Measurements from ENCODE around the gene TUBB3. TPM values are rescaled to one million over a fixed set of nuclear protein-coding genes. Genes with fewer than 3 reads are reported as not detected.

Gene TUBB3
- total and polyA plus RNA-seq, 7 donors, result 0.46 to 35.0 (median 23.5) TPM

DNA sequence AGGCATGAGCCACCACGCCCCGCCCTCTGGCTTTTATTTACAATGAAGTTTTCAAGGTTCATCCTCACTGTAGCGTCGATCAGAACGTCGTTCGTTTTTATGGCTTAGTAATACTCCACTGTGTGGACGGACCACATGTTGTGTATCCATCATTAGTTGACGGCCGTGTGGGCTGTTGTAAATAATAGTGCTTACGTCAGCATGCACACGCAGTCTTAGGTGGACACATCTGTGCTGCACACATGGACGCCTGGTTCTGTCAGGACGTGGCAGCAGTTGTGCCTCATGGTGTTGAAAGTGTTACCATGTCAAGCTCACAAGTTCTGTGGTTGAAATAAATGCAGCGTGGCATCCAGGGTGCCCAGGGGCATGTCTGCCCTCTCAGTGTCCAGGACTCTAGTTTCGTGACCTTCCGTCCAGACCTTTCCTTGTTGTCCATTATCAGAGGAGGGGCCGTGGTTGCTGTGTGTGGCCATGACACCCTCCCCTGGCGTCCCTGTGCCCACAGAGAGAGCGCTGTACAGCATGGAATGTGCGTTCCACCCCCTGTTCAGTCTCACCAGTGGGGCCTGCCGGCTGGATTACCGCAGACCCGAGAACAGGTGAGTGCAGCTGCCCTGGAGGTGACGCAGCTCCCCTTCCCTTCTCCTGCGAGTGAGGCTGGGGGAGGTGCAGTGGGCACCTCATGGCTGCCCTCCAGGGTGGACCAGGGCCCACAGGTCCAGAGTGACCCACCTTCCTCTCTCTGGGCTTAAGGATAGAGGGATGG lies 27.5 kb upstream of the TUBB3 start:
- 91 to 94% methylated on average over 26 of the region's 26 CpGs for WGBS, 2 donors
- peak in 1 of 4 donors; percentile 17 for TF ChIP-seq POLR2AphosphoS5 (IDR thresholded peaks at IDR 0.05)
- TF ChIP-seq, protein P1, sequence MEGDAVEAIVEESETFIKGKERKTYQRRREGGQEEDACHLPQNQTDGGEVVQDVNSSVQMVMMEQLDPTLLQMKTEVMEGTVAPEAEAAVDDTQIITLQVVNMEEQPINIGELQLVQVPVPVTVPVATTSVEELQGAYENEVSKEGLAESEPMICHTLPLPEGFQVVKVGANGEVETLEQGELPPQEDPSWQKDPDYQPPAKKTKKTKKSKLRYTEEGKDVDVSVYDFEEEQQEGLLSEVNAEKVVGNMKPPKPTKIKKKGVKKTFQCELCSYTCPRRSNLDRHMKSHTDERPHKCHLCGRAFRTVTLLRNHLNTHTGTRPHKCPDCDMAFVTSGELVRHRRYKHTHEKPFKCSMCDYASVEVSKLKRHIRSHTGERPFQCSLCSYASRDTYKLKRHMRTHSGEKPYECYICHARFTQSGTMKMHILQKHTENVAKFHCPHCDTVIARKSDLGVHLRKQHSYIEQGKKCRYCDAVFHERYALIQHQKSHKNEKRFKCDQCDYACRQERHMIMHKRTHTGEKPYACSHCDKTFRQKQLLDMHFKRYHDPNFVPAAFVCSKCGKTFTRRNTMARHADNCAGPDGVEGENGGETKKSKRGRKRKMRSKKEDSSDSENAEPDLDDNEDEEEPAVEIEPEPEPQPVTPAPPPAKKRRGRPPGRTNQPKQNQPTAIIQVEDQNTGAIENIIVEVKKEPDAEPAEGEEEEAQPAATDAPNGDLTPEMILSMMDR (IDR thresholded peaks at IDR 0.05), result no peak
- Histone ChIP-seq H3K36me3 (peaks cover 58 to 100% (median 89%) of the 10 kb centered on the region in 4 donors), H3K9me3 (no peaks in the 10 kb centered on the region), H3K27me3 (no peaks in the 10 kb centered on the region), H3K4me1 (peaks cover 0 to 4% (median 0%) of the 10 kb centered on the region in 4 donors), H3K4me3 (no peak overlapping the region), H3K27ac (no peak overlapping the region)
- no peak for DNase-seq
- intact Hi-C loops (cut with DNase I), result no loop called here

DNA sequence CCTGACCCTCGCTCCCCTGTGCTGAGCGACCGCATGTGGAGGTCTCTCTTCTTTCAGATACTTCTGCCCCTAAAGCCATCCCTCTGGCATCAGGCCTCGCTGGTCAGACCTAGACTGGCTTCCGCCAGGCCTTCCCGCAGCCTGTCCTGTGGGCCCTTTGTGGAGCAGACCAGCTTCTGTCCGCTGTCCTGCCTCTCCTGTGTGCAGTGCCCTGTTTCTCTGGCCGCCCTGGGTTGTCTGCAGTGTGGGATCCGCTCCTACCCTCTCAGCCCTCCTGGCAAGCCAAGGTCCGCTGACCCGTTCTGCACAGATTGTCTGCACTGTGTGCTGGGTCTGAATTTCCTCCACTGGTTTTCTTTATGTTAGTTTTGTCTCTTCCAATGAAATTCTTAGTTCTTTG lies 25.9 kb upstream of the TUBB3 start:
- 97 to 98% methylated on average over 11 of the region's 11 CpGs for WGBS, 2 donors
- TF ChIP-seq POLR2AphosphoS5 (IDR thresholded peaks at IDR 0.05) (no peak), POLR2A (IDR thresholded peaks at IDR 0.05) (no peak), EP300 (IDR thresholded peaks at IDR 0.05) (no peak)
- TF ChIP-seq, protein P1 (IDR thresholded peaks at IDR 0.05), result no peak
- Histone ChIP-seq H3K4me3 (no peak overlapping the region), H3K27me3 (no peaks in the 10 kb centered on the region), H3K27ac (no peak overlapping the region), H3K36me3 (peaks cover 54 to 91% (median 80%) of the 10 kb centered on the region in 4 donors), H3K9me3 (no peaks in the 10 kb centered on the region), H3K4me1 (no peaks in the 10 kb centered on the region)
- intact Hi-C loops (cut with DNase I), result no loop called here
- no peak for DNase-seq

DNA sequence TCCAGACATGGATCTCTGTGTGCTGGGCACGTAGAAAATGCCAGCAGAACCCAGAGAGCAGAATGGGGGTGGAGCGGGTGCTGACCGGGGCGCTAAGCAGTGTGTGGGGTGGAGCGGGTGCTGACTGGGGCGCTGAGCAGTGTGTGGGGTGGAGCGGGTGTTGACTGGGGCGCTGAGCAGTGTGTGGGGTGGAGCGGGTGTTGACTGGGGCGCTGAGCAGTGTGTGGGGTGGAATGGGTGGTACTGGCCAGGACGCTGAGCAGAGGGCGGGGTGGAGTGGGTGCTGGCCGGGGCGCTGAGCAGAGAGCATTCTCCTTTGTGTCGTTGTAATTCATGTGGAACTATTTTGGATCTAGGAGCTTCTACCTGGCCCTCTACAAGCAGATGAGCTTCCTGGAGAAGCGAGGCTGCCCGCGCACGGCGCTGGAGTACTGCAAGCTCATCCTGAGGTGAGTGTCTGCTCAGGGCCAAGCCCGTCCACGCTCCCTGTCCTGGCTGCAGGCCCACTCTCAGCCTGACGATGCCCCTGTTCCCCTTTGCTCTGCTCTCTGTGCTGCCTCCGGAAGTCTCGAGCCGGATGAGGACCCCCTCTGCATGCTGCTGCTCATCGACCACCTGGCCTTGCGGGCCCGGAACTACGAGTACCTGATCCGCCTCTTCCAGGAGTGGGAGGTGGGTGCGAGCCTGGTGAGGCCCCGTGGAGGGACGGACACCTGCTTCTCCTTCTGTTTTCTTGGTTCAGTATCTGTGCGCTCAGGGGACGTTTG lies 24.8 kb upstream of the TUBB3 start:
- H3K4me3 ChIP-seq, result no peak overlapping the region
- no peaks in the 10 kb centered on the region for H3K9me3 ChIP-seq
- H3K27ac ChIP-seq, result no peak overlapping the region
- no peaks in the 10 kb centered on the region for H3K4me1 ChIP-seq
- peak; percentile 56 for DNase-seq
- intact Hi-C loops (cut with DNase I), result no loop called here
- 95 to 97% methylated on average over 36 of the region's 36 CpGs for WGBS, 2 donors
- H3K36me3 ChIP-seq, result peaks cover 43 to 88% (median 75%) of the 10 kb centered on the region in 4 donors
- H3K27me3 ChIP-seq, result no peaks in the 10 kb centered on the region
- TF ChIP-seq POLR2AphosphoS5 (IDR thresholded peaks at IDR 0.05) (no peak), POLR2A (IDR thresholded peaks at IDR 0.05) (no peak), EP300 (IDR thresholded peaks at IDR 0.05) (no peak)
- TF ChIP-seq, protein P1 (IDR thresholded peaks at IDR 0.05), result no peak

DNA sequence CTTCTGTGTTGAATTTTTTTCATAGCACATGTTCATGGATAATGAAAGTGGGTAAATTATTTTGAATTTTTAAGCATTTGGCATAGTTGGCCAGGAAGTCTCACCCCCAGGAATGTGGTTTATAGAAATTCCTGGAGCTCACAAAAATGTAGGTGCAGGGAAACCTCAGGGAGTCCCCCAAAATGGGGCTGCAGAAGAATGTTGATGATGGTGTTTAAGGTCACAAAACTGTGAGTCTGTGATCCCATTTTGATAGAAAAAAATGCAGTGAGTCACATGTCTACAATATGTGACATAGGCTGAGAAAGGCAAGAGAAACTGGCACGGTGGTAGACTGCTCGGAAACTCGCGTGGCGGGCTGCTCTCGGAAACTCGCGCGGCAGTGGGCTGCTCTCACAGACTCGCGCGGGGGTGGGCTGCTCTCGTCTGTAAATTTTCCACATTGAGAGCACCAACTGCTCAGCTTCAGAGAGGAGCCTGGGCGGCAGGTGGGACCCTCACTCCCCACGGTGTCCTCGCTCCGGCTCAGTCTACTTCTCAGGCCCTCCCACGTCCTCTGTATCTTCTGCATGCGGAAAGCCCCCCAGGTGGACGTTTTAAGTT lies 23.2 kb upstream of the TUBB3 start:
- Histone ChIP-seq H3K9me3 (no peaks in the 10 kb centered on the region), H3K27me3 (no peaks in the 10 kb centered on the region), H3K27ac (no peak overlapping the region), H3K4me1 (no peaks in the 10 kb centered on the region), H3K4me3 (no peak overlapping the region), H3K36me3 (peaks cover 48 to 88% (median 73%) of the 10 kb centered on the region in 4 donors)
- intact Hi-C loops (cut with DNase I), result no loop called here
- 95% methylated on average over 20 of the region's 20 CpGs for WGBS, 2 donors
- TF ChIP-seq, protein P1 (IDR thresholded peaks at IDR 0.05), result no peak
- TF ChIP-seq POLR2AphosphoS5 (IDR thresholded peaks at IDR 0.05) (no peak), EP300 (IDR thresholded peaks at IDR 0.05) (no peak), POLR2A (IDR thresholded peaks at IDR 0.05) (no peak)
- no peak for DNase-seq
